GM12891 (cell line): ENCODE measurements around the gene KDM4C.
A peak's percentile ranks its signal among the peaks of the same experiment; 100 is the strongest.

ENCODE experiments used
- DNase-seq: peaks from one replicate; pipeline ENCODE4 v3.0.0; 2011; ENCODE audit warnings: low spot score; ENCODE audit not compliant: insufficient read length
- FAIRE-seq: peaks from 2 replicates; lab custom pipeline; 2011; peaks lifted over from hg19 to GRCh38; lab: Jason Lieb, UNC
- PAX5 ChIP-seq: IDR thresholded peaks from 2 replicates; pipeline ENCODE4 v1.6.1; 2011; ENCODE audit warnings: low read length, moderate library complexity, mild to moderate bottlenecking; ENCODE audit not compliant: insufficient read depth, severe bottlenecking
- POLR2A ChIP-seq: IDR thresholded peaks from 2 replicates; pipeline ENCODE4 v1.6.1; 2011; ENCODE audit warnings: low read depth, low read length, control low read depth
- POLR2AphosphoS5 ChIP-seq: IDR thresholded peaks from 2 replicates; pipeline ENCODE4 v1.6.1; 2011; ENCODE audit warnings: low read depth, low read length, control low read depth
- POU2F2 ChIP-seq: IDR thresholded peaks from 2 replicates; pipeline ENCODE4 v1.6.1; 2011; ENCODE audit warnings: low read depth, mild to moderate bottlenecking, control low read depth, low read length, moderate library complexity
- SPI1 ChIP-seq: IDR thresholded peaks from 2 replicates; pipeline ENCODE4 v1.6.1; 2011; ENCODE audit warnings: low read depth, low read length, control low read depth
- TAF1 ChIP-seq: IDR thresholded peaks from 2 replicates; pipeline ENCODE4 v1.6.1; 2011; ENCODE audit warnings: low read depth, low read length, control low read depth

KDM4C gene

GRCh38 chr9:6894135-6894534 is 136.4 kb downstream of the KDM4C start:
- DNase-seq (no peak), FAIRE-seq (peak; percentile 93)
- no peak for TF ChIP-seq SPI1
- TF ChIP-seq PAX5, result no peak
- no peak for TF ChIP-seq POLR2A

- no peak for FAIRE-seq
- no peak for DNase-seq
- TF ChIP-seq SPI1, result no peak
Observed at GRCh38 chr9:6895754-6896153, 138.0 kb downstream of the KDM4C start.

- TF ChIP-seq PAX5 (no peak), SPI1 (no peak)
- DNase-seq (no peak), FAIRE-seq (no peak)
Observed at GRCh38 chr9:6896562-6896961, 138.8 kb downstream of the KDM4C start.

GRCh38 chr9:6897207-6897822 is 139.5 kb downstream of the KDM4C start:
- no peak for DNase-seq
- no peak for TF ChIP-seq POLR2AphosphoS5
- no peak for TF ChIP-seq SPI1
- no peak for TF ChIP-seq POU2F2
- no peak for TF ChIP-seq TAF1
- no peak for TF ChIP-seq POLR2A
- no peak for TF ChIP-seq PAX5
- no peak for FAIRE-seq

- no peak for FAIRE-seq
Observed at GRCh38 chr9:6897898-6898302, 140.1 kb downstream of the KDM4C start.

GRCh38 chr9:6899274-6899673 is 141.5 kb downstream of the KDM4C start:
- no peak for FAIRE-seq
- TF ChIP-seq POLR2AphosphoS5 (no peak), TAF1 (no peak), PAX5 (no peak), POU2F2 (no peak), POLR2A (no peak), SPI1 (no peak)
- no peak for DNase-seq

More at GRCh38 chr9:6897898-6898302, 140.1 kb downstream of the KDM4C start:
- DNase-seq, result no peak
- TF ChIP-seq SPI1 (no peak), PAX5 (no peak)

GRCh38 chr9:6900440-6900883 is 142.7 kb downstream of the KDM4C start:
- FAIRE-seq (no peak), DNase-seq (no peak)
- TF ChIP-seq TAF1 (no peak), PAX5 (no peak), POU2F2 (no peak), POLR2A (no peak)

GRCh38 chr9:6901180-6901579 is 143.4 kb downstream of the KDM4C start:
- DNase-seq, result no peak
- TF ChIP-seq POU2F2, result no peak
- no peak for TF ChIP-seq PAX5
- TF ChIP-seq SPI1, result no peak
- no peak for TF ChIP-seq POLR2A
- TF ChIP-seq POLR2AphosphoS5, result no peak
- TF ChIP-seq TAF1, result no peak
- FAIRE-seq, result peak; percentile 35

- TF ChIP-seq PAX5 (no peak), SPI1 (0 out of 2 replicates have a peak, but pooled peaks have one; percentile 13), POU2F2 (peak; percentile 72), POLR2AphosphoS5 (no peak), TAF1 (no peak)
- no peak for DNase-seq
- FAIRE-seq, result peak; percentile 28
Observed at GRCh38 chr9:6902423-6902822, 144.7 kb downstream of the KDM4C start.

- FAIRE-seq (no peak), DNase-seq (no peak)
- no peak for TF ChIP-seq TAF1
- TF ChIP-seq POU2F2, result no peak
- TF ChIP-seq POLR2A, result no peak
- no peak for TF ChIP-seq PAX5
- TF ChIP-seq POLR2AphosphoS5, result no peak
- TF ChIP-seq SPI1, result no peak
Observed at GRCh38 chr9:6904371-6904770, 146.6 kb downstream of the KDM4C start.
